Right renal cortex interstitium (tissue), 3 donors: ENCODE measurements around the gene BCL2L13. TPM values are rescaled to one million over a fixed set of nuclear protein-coding genes. Genes with fewer than 3 reads are reported as not detected.
"Not testable (repeated sequence)": the region's sequence is repeated elsewhere in the genome, so short reads cannot be mapped to it uniquely, and the experiment has no call there.

Source experiments
- DNase-seq, 3 donors: peaks; one replicate each; pipeline ENCODE4 v3.0.0-alpha.2; 2013; ENCODE audit warnings: low read depth in 3 of 3, low spot score in 2 of 3
- polyA plus RNA-seq, 3 donors: library from polyadenylated mRNA; unstranded; fragments of 120-200 nt; gene quantifications; one replicate each; pipeline ENCODE4 v1.2.1, GENCODE V29; 2013; ENCODE audit not compliant: insufficient read length in 3 of 3

Gene BCL2L13
- polyA plus RNA-seq, 3 donors: 46.3 to 52.3 (median 49.2) TPM

- no peak for DNase-seq
Measured at GRCh38 chr22:17684245-17684644, 45.7 kb downstream of the BCL2L13 start.

GRCh38 chr22:17692841-17693240 is 54.3 kb downstream of the BCL2L13 start:
- no peak for DNase-seq

- DNase-seq: no peak
Measured at GRCh38 chr22:17694193-17694592, 55.6 kb downstream of the BCL2L13 start.

- no peak for DNase-seq
Measured at GRCh38 chr22:17694752-17695151, 56.2 kb downstream of the BCL2L13 start.

GRCh38 chr22:17695986-17696385 is 57.4 kb downstream of the BCL2L13 start:
- no peak for DNase-seq

- not testable (repeated sequence) for DNase-seq
Measured at GRCh38 chr22:17697196-17697595, 58.6 kb downstream of the BCL2L13 start.

- not testable (repeated sequence) for DNase-seq
Measured at GRCh38 chr22:17698276-17698675, 59.7 kb downstream of the BCL2L13 start.

- DNase-seq: no peak
Measured at GRCh38 chr22:17698948-17699347, 60.4 kb downstream of the BCL2L13 start.

- no peak for DNase-seq
Measured at GRCh38 chr22:17699696-17700340, 61.3 kb downstream of the BCL2L13 start.

GRCh38 chr22:17700778-17701177 is 62.2 kb downstream of the BCL2L13 start:
- no peak for DNase-seq

- DNase-seq: no peak
Measured at GRCh38 chr22:17703811-17704210, 65.3 kb downstream of the BCL2L13 start.

GRCh38 chr22:17705546-17705945 is 67.0 kb downstream of the BCL2L13 start:
- no peak for DNase-seq

- no peak for DNase-seq
Measured at GRCh38 chr22:17705951-17706900, 67.7 kb downstream of the BCL2L13 start.

- DNase-seq: no peak
Measured at GRCh38 chr22:17706947-17707346, 68.4 kb downstream of the BCL2L13 start.

GRCh38 chr22:17707526-17707925 is 69.0 kb downstream of the BCL2L13 start:
- DNase-seq: no peak

GRCh38 chr22:17710023-17710422 is 71.5 kb downstream of the BCL2L13 start:
- no peak for DNase-seq

- DNase-seq: no peak
Measured at GRCh38 chr22:17712441-17712840, 73.9 kb downstream of the BCL2L13 start.

GRCh38 chr22:17716529-17716928 is 78.0 kb downstream of the BCL2L13 start:
- DNase-seq: no peak

GRCh38 chr22:17717708-17718107 is 79.2 kb downstream of the BCL2L13 start:
- DNase-seq: no peak

- DNase-seq: no peak
Measured at GRCh38 chr22:17719911-17720310, 81.4 kb downstream of the BCL2L13 start.

- DNase-seq: no peak
Measured at GRCh38 chr22:17724241-17724640, 85.7 kb downstream of the BCL2L13 start.
